Upper lobe of left lung (tissue), 4 donors: ENCODE measurements around the gene TRIM47.

ENCODE experiments used
- CTCF ChIP-seq, 6 experiments: fragments of 450-650 bp in 4 of 6; fragments of 200-600 bp in 2 of 6; sonication (generic) in 2 of 6; IDR thresholded peaks; one replicate each; pipeline ENCODE4 v1.5.1; 2016 to 2019; ENCODE audit warnings: antibody characterized with exemption in 6 of 6
- EP300 ChIP-seq, 4 donors: sonication (generic); formaldehyde crosslinking; IDR thresholded peaks; one replicate each; pipeline ENCODE4 v1.5.1; 2017; ENCODE audit warnings: antibody characterized with exemption in 4 of 4, control low read depth in 2 of 4
- POLR2A ChIP-seq, 4 donors: fragments of 450-650 bp; IDR thresholded peaks; one replicate each; pipeline ENCODE4 v1.5.1; 2016 to 2017; ENCODE audit warnings: antibody characterized with exemption in 4 of 4, mild to moderate bottlenecking in 2 of 4

GRCh38 chr17:75877752-75878173 lies 618 bp downstream of the TRIM47 start:
- TF ChIP-seq CTCF (IDR thresholded peaks at IDR 0.05) (peak; percentile 36 to 87 (median 76)), POLR2A (IDR thresholded peaks at IDR 0.05) (peak in 1 of 4 donors; percentile 14), EP300 (IDR thresholded peaks at IDR 0.05) (no peak)
